C4-2B (cell line): Measurements from ENCODE around the gene PIWIL1.

Experiments used
- CTCF ChIP-seq: fragments of 450-650 bp; conservative IDR thresholded peaks from 2 replicates; pipeline ENCODE4 v1.5.1; 2017; ENCODE audit warnings: mild to moderate bottlenecking
- ZFX ChIP-seq: fragments of 450-650 bp; IDR thresholded peaks from 2 replicates; pipeline ENCODE4 v1.6.1; 2017

GRCh38 chr12:130357241-130357640 is 19.6 kb downstream of the PIWIL1 start:
- TF ChIP-seq ZFX = no peak
- TF ChIP-seq CTCF = no peak
